Measurements from ENCODE around the gene ANGPTL4.
A peak's percentile ranks its signal among the peaks of the same experiment; 100 is the strongest.

Gene ANGPTL4

DNA sequence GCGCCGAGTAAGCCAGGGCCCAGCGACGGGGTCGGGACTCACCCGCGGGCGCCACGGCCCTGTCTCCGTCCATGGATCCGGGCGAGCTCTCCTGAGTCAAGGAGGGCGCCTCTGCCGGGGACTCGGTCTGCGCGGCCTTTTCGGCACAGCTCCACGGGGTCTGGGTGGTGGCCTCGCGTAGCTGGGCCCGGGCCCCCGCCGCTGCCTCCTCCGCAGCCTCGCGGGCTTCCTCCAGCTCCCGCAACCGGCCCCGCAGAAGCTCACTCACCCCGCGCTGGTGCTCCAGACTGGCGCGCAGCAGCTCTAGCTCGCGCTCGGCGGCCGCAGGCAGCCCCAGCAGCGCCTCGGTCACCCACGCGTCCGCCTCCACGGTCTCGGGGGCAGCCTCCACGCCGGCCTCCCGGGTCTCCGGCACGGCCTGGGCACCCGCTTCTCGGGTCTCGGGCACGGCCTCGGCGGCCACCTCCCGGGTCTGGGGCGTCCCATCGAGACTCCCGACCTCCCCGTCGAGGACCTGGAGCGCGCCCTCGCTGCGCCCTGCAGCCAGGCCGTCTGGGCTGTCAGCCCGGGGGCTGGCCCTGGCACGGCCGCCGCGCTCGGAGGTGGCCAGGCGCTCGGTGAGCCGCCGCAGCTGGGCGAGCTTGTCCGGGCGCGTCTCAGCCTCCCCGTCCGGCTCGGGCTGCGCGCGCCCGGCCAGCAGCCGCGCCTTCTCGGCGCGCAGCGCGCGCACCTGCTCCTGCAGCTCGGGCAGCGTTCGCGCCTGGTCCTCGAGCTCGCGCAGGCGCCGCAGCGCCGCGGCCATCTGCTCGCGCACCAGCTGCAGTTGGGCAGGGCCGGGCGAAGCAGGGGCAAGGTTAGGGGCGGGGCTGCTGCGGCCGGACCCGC is 29.3 kb upstream of the ANGPTL4 start:
- TF ChIP-seq EZH2phosphoT487 (IDR thresholded peaks at IDR 0.05; ENCODE audit: low read length) (no peak), EZH2 (optimal IDR thresholded peaks at IDR 0.05; ENCODE audit: low read depth, low read length) (no peak)
- TF ChIP-seq, protein P1, sequence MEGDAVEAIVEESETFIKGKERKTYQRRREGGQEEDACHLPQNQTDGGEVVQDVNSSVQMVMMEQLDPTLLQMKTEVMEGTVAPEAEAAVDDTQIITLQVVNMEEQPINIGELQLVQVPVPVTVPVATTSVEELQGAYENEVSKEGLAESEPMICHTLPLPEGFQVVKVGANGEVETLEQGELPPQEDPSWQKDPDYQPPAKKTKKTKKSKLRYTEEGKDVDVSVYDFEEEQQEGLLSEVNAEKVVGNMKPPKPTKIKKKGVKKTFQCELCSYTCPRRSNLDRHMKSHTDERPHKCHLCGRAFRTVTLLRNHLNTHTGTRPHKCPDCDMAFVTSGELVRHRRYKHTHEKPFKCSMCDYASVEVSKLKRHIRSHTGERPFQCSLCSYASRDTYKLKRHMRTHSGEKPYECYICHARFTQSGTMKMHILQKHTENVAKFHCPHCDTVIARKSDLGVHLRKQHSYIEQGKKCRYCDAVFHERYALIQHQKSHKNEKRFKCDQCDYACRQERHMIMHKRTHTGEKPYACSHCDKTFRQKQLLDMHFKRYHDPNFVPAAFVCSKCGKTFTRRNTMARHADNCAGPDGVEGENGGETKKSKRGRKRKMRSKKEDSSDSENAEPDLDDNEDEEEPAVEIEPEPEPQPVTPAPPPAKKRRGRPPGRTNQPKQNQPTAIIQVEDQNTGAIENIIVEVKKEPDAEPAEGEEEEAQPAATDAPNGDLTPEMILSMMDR (IDR thresholded peaks at IDR 0.05; ENCODE audit: low read length): no peak
- H3K4me3 ChIP-seq (ENCODE audit: low read length): no peak overlapping the region
- peaks cover 74% of the 10 kb centered on the region for H3K27me3 ChIP-seq (replicated peaks; ENCODE audit: insufficient read depth, low read length)
- H3K79me2 ChIP-seq (ENCODE audit: low read length): no peaks in the 10 kb centered on the region
- H3K27ac ChIP-seq (ENCODE audit: low read length): no peak overlapping the region
- DNase-seq: peak; percentile 80
- no peaks in the 10 kb centered on the region for H3K36me3 ChIP-seq (replicated peaks; ENCODE audit: insufficient read depth, low read length)
- no peaks in the 10 kb centered on the region for H3K9me2 ChIP-seq (replicated peaks; ENCODE audit: insufficient read depth, low read length)
- no peaks in the 10 kb centered on the region for H3K9me3 ChIP-seq (replicated peaks; ENCODE audit: insufficient read depth, low read length)
- H3K4me2 ChIP-seq (ENCODE audit: low read depth, low read length): peak overlapping the region; percentile 52; the same call in 1 of the 2 replicates
- H2AFZ ChIP-seq (ENCODE audit: low read length): no peak overlapping the region
- H3K9ac ChIP-seq (ENCODE audit: low read length): no peak overlapping the region
- H3F3A ChIP-seq (ENCODE audit: insufficient read depth, low read length): no peaks in the 10 kb centered on the region; the same call in 1 of the 2 replicates
- H3K4me1 ChIP-seq (ENCODE audit: low read length): no peaks in the 10 kb centered on the region
- H4K20me1 ChIP-seq (ENCODE audit: insufficient read depth, low read length): no peaks in the 10 kb centered on the region; the same call in 1 of the 2 replicates

DNA sequence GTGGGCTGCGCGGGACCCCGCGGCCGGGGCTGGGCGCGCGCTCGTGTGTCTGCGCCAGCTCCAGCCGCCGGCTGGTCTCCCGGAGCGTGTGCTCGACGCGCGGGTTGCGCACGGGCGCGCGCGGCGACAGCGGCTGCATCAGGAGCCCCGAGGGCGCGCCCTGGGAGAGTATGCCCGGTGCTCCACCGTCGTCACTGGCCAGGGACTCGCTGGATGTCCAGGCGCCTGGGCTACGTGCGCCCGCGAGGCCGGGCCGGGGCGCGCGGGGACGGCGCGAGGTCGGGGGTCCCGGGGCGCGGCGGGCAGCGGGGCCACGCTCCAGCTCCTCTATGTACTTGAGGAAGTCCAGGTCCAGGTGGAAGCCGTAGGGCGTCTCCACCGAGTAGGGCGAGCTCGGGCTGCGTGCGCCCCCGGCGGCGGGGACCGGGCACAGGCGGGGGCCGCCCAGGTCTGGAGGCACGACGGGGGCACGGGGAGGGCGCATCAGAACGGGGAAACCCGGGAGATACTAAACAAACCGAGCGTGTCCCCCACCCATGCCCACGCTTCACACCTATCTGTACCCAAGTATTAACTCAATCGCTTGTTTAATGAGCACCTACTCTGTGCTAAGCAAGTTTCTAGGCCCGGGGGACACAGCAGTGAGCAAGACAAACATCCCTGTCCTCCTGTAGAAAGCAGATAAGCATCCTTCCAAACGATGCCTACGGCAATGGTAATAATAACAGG is 28.4 kb upstream of the ANGPTL4 start:
- no peak overlapping the region for H3K9ac ChIP-seq (ENCODE audit: low read length)
- no peaks in the 10 kb centered on the region for H3K4me1 ChIP-seq (ENCODE audit: low read length)
- no peaks in the 10 kb centered on the region; the same call in 1 of the 2 replicates for H3F3A ChIP-seq (ENCODE audit: insufficient read depth, low read length)
- no peak overlapping the region for H2AFZ ChIP-seq (ENCODE audit: low read length)
- H3K27ac ChIP-seq (ENCODE audit: low read length): no peak overlapping the region
- TF ChIP-seq, protein P1 (IDR thresholded peaks at IDR 0.05; ENCODE audit: low read length): peak; percentile 6; the same call in 1 of the 2 replicates
- no peak for TF ChIP-seq EZH2 (optimal IDR thresholded peaks at IDR 0.05; ENCODE audit: low read depth, low read length)
- no peak for DNase-seq
- peak overlapping the region; percentile 6; the same call in 1 of the 2 replicates for H3K4me2 ChIP-seq (ENCODE audit: low read depth, low read length)
- H3K27me3 ChIP-seq (replicated peaks; ENCODE audit: insufficient read depth, low read length): peaks cover 78% of the 10 kb centered on the region
- no peaks in the 10 kb centered on the region; the same call in 1 of the 2 replicates for H4K20me1 ChIP-seq (ENCODE audit: insufficient read depth, low read length)
- no peaks in the 10 kb centered on the region for H3K9me2 ChIP-seq (replicated peaks; ENCODE audit: insufficient read depth, low read length)
- H3K36me3 ChIP-seq (replicated peaks; ENCODE audit: insufficient read depth, low read length): no peaks in the 10 kb centered on the region
- H3K79me2 ChIP-seq (ENCODE audit: low read length): no peaks in the 10 kb centered on the region
- no peaks in the 10 kb centered on the region for H3K9me3 ChIP-seq (replicated peaks; ENCODE audit: insufficient read depth, low read length)
- H3K4me3 ChIP-seq (ENCODE audit: low read length): no peak overlapping the region

- Histone ChIP-seq H3K27ac (ENCODE audit: low read length) (no peak overlapping the region), H2AFZ (ENCODE audit: low read length) (no peak overlapping the region), H3K4me2 (ENCODE audit: low read depth, low read length) (peak overlapping the region; percentile 6; the same call in 1 of the 2 replicates), H3K9me3 (replicated peaks; ENCODE audit: insufficient read depth, low read length) (no peaks in the 10 kb centered on the region), H3K36me3 (replicated peaks; ENCODE audit: insufficient read depth, low read length) (no peaks in the 10 kb centered on the region), H3K4me1 (ENCODE audit: low read length) (no peaks in the 10 kb centered on the region), H3K4me3 (ENCODE audit: low read length) (no peak overlapping the region), H3K79me2 (ENCODE audit: low read length) (no peaks in the 10 kb centered on the region), H4K20me1 (ENCODE audit: insufficient read depth, low read length) (no peaks in the 10 kb centered on the region; the same call in 1 of the 2 replicates), H3K27me3 (replicated peaks; ENCODE audit: insufficient read depth, low read length) (peaks cover 80% of the 10 kb centered on the region), H3K9ac (ENCODE audit: low read length) (no peak overlapping the region), H3F3A (ENCODE audit: insufficient read depth, low read length) (no peaks in the 10 kb centered on the region; the same call in 1 of the 2 replicates), H3K9me2 (replicated peaks; ENCODE audit: insufficient read depth, low read length) (no peaks in the 10 kb centered on the region)
- no peak for DNase-seq
- TF ChIP-seq EZH2phosphoT487 (IDR thresholded peaks at IDR 0.05; ENCODE audit: low read length) (no peak), EZH2 (optimal IDR thresholded peaks at IDR 0.05; ENCODE audit: low read depth, low read length) (no peak)
- TF ChIP-seq, protein P1 (IDR thresholded peaks at IDR 0.05; ENCODE audit: low read length): no peak
Observed at GRCh38 chr19:8336072-8336569, 27.8 kb upstream of the ANGPTL4 start.
